Endothelial cell (in vitro differentiated cells): ENCODE measurements around the gene USP49. TPM values are rescaled to one million over a fixed set of nuclear protein-coding genes. Genes with fewer than 3 reads are reported as not detected.

Experiments used
- DNase-seq: peaks from one replicate; pipeline ENCODE4 v3.0.0; 2021; ENCODE audit warnings: low spot score
- H3K27ac Mint-ChIP-seq: one replicate; pipeline ENCODE4 v1.8.0; 2021; ENCODE audit warnings: mixed read lengths, inconsistent platforms; ENCODE audit not compliant: unreplicated experiment
- H3K27me3 Mint-ChIP-seq: one replicate; pipeline ENCODE4 v1.8.0; 2021; ENCODE audit warnings: mild to moderate bottlenecking, moderate library complexity, mixed read lengths, inconsistent platforms; ENCODE audit not compliant: unreplicated experiment
- H3K36me3 Mint-ChIP-seq: one replicate; pipeline ENCODE4 v1.8.0; 2021; ENCODE audit warnings: mild to moderate bottlenecking, low read depth, mixed read lengths, inconsistent platforms; ENCODE audit not compliant: unreplicated experiment
- H3K4me1 Mint-ChIP-seq: one replicate; pipeline ENCODE4 v1.8.0; 2021; ENCODE audit warnings: mild to moderate bottlenecking, mixed read lengths, inconsistent platforms; ENCODE audit not compliant: unreplicated experiment
- H3K4me3 Mint-ChIP-seq: one replicate; pipeline ENCODE4 v1.8.0; 2021; ENCODE audit warnings: mild to moderate bottlenecking, mixed read lengths, inconsistent platforms; ENCODE audit not compliant: unreplicated experiment
- H3K9me3 Mint-ChIP-seq: one replicate; pipeline ENCODE4 v1.8.0; 2021; ENCODE audit warnings: mixed read lengths, inconsistent platforms; ENCODE audit not compliant: unreplicated experiment
- CTCF ChIP-seq: fragments of 200-600 bp; sonication (generic); IDR thresholded peaks from one replicate; pipeline ENCODE4 v1.5.0; 2021; ENCODE audit warnings: antibody characterized with exemption; ENCODE audit not compliant: unreplicated experiment
- total RNA-seq: library from RNA; stranded (reverse); fragmentation: NEBNext Ultra II Directional; extraction: Animal tissue kit (Norgen Biotek cat#: 25700); gene quantifications from one replicate; pipeline ENCODE4 v1.2.1, GENCODE V29; 2021; ENCODE audit not compliant: unreplicated experiment

USP49 gene
- total RNA-seq, 1 donor from 2014 or later = 7.1 TPM

- TF ChIP-seq CTCF = no peak
- Mint-ChIP-seq H3K27me3 (no peaks in the 10 kb centered on the region), H3K4me1 (peaks cover 8% of the 10 kb centered on the region), H3K27ac (no peak overlapping the region), H3K4me3 (peak overlapping the region; percentile 95), H3K9me3 (no peaks in the 10 kb centered on the region), H3K36me3 (no peaks in the 10 kb centered on the region)
- peak; percentile 9 for DNase-seq
Measured at GRCh38 chr6:41894366-41895299, 542 bp downstream of the USP49 start.

- Mint-ChIP-seq H3K27ac (no peak overlapping the region), H3K36me3 (no peaks in the 10 kb centered on the region), H3K4me1 (peaks cover 8% of the 10 kb centered on the region), H3K9me3 (no peaks in the 10 kb centered on the region), H3K27me3 (no peaks in the 10 kb centered on the region), H3K4me3 (no peak overlapping the region)
- no peak for TF ChIP-seq CTCF
- no peak for DNase-seq
Measured at GRCh38 chr6:41892921-41893564, 2.1 kb downstream of the USP49 start.

DNA sequence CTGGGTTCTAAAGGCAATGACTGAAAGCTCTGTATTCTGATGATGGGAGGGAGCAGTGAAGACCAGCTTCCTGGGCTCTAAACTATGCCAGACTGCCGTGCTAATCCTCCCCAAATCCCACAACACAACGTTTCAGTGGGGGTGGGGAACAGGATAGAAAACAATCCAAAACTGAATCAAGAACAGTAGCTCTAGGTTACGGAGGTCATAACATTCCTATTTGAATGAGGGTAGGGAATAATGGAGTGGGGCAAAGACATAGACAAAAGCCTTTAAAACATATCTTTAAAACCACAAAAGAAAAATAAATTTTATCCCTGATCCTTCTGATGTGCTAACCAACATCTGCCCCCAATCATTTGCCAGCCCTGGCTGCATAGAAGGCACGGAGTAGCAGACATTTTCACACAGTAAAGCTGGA lies 7.8 kb downstream of the USP49 start:
- Mint-ChIP-seq H3K36me3 (no peaks in the 10 kb centered on the region), H3K9me3 (no peaks in the 10 kb centered on the region), H3K27ac (no peak overlapping the region), H3K4me3 (no peak overlapping the region), H3K4me1 (peaks cover 2% of the 10 kb centered on the region), H3K27me3 (no peaks in the 10 kb centered on the region)
- DNase-seq = no peak
- TF ChIP-seq CTCF = no peak

GRCh38 chr6:41885930-41886329 lies 9.2 kb downstream of the USP49 start:
- no peak overlapping the region for H3K27ac Mint-ChIP-seq
- H3K4me1 Mint-ChIP-seq = peaks cover 2% of the 10 kb centered on the region
- H3K4me3 Mint-ChIP-seq = no peak overlapping the region
- no peaks in the 10 kb centered on the region for H3K27me3 Mint-ChIP-seq
- no peaks in the 10 kb centered on the region for H3K36me3 Mint-ChIP-seq
- no peak for DNase-seq
- H3K9me3 Mint-ChIP-seq = no peaks in the 10 kb centered on the region
- no peak for TF ChIP-seq CTCF

- H3K9me3 Mint-ChIP-seq = no peaks in the 10 kb centered on the region
- no peaks in the 10 kb centered on the region for H3K27me3 Mint-ChIP-seq
- DNase-seq = no peak
- TF ChIP-seq CTCF = no peak
- peaks cover 2% of the 10 kb centered on the region for H3K4me1 Mint-ChIP-seq
- H3K36me3 Mint-ChIP-seq = no peaks in the 10 kb centered on the region
- H3K27ac Mint-ChIP-seq = no peak overlapping the region
- H3K4me3 Mint-ChIP-seq = no peak overlapping the region
Measured at GRCh38 chr6:41884957-41885356, 10.2 kb downstream of the USP49 start.
